Brain microvascular endothelial cell (primary cell): ENCODE results near the gene ZNF143.
A peak's percentile ranks its signal among the peaks of the same experiment; 100 is the strongest.

Experiments used
- DNase-seq: peaks from one replicate; pipeline ENCODE4 v3.0.0-alpha.2; 2020
- H3K27ac ChIP-seq: fragments of 250-450 bp; sonication (Bioruptor Pico); 2 replicates; pipeline ENCODE4 v1.5.1; 2020; ENCODE audit warnings: mild to moderate bottlenecking, moderate library complexity
- H3K27me3 ChIP-seq: fragments of 250-450 bp; sonication (Bioruptor Pico); replicated peaks from 2 replicates; pipeline ENCODE4 v1.5.1; 2020; ENCODE audit warnings: mild to moderate bottlenecking
- H3K36me3 ChIP-seq: fragments of 250-450 bp; sonication (Bioruptor Pico); replicated peaks from 2 replicates; pipeline ENCODE4 v1.5.1; 2020; ENCODE audit warnings: mild to moderate bottlenecking
- H3K4me3 ChIP-seq: 2 replicates; pipeline ENCODE4 v1.5.1; 2011; ENCODE audit warnings: low read depth, mild to moderate bottlenecking, control low read depth, low read length, moderate library complexity
- in situ Hi-C: cut with HindIII; loops from 2 replicates; pipeline ENCODE4 v1.10.0; 2017; ENCODE audit warnings: low sequenced_read_pairs, low pct_ligation_motif_present
- TF ChIP-seq, protein P1 (sequence below): IDR thresholded peaks from 2 replicates; pipeline ENCODE4 v1.5.1; 2011; ENCODE audit warnings: low read depth, mild to moderate bottlenecking, moderate library complexity, low read length, control low read depth, inconsistent platforms; ENCODE audit errors: missing control alignments

The ZNF143 gene

GRCh38 chr11:9493492-9493891 is 32.7 kb downstream of the ZNF143 start:
- TF ChIP-seq, protein P1, sequence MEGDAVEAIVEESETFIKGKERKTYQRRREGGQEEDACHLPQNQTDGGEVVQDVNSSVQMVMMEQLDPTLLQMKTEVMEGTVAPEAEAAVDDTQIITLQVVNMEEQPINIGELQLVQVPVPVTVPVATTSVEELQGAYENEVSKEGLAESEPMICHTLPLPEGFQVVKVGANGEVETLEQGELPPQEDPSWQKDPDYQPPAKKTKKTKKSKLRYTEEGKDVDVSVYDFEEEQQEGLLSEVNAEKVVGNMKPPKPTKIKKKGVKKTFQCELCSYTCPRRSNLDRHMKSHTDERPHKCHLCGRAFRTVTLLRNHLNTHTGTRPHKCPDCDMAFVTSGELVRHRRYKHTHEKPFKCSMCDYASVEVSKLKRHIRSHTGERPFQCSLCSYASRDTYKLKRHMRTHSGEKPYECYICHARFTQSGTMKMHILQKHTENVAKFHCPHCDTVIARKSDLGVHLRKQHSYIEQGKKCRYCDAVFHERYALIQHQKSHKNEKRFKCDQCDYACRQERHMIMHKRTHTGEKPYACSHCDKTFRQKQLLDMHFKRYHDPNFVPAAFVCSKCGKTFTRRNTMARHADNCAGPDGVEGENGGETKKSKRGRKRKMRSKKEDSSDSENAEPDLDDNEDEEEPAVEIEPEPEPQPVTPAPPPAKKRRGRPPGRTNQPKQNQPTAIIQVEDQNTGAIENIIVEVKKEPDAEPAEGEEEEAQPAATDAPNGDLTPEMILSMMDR, result no peak
- Histone ChIP-seq H3K27ac (no peak overlapping the region), H3K4me3 (no peak overlapping the region), H3K36me3 (peaks cover 20% of the 10 kb centered on the region), H3K27me3 (no peaks in the 10 kb centered on the region)
- in situ Hi-C loops, result no loop called here
- DNase-seq, result no peak

- Histone ChIP-seq H3K4me3 (no peak overlapping the region), H3K27ac (no peak overlapping the region), H3K27me3 (no peaks in the 10 kb centered on the region), H3K36me3 (peaks cover 20% of the 10 kb centered on the region)
- in situ Hi-C loops, result no loop called here
- TF ChIP-seq, protein P1, result no peak
- DNase-seq, result no peak
These were observed 33.5 kb downstream of the ZNF143 start for GRCh38 chr11:9494316-9494715.

- Histone ChIP-seq H3K27ac (no peak overlapping the region), H3K36me3 (peaks cover 20% of the 10 kb centered on the region), H3K27me3 (no peaks in the 10 kb centered on the region), H3K4me3 (no peak overlapping the region)
- in situ Hi-C loops, result no loop called here
- TF ChIP-seq, protein P1, result no peak
- DNase-seq, result no peak
These were observed 35.1 kb downstream of the ZNF143 start for GRCh38 chr11:9495803-9496514.

DNA sequence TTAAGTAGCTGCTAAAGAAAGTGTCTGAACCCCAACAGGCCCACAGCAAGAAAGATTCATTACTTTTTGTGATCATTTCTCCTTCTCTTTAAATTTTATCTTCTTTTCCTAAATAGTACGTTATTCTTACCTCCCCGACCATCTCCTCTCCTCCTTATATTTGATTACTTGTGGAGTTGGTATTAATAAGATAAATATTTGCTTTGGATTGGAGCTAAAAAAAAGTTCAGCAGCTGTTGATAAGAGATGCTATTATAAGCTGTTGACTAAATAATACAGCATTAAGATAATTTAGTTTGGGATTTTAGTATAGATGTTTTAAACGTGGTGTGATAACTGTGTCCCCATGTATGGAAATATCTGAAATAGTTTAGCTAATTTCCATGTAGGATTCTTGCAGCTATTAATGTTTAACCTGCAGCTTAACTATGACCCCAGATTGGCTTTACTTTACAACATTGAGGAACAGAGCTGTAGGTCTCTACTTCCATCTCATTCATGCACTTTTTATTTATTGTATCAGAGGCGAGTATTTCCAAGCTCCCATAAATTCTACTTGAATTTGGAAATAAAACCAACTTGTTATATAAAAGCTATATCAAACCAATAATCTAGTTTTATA is 37.8 kb downstream of the ZNF143 start:
- TF ChIP-seq, protein P1, result no peak
- no peak overlapping the region for H3K27ac ChIP-seq
- H3K27me3 ChIP-seq, result no peaks in the 10 kb centered on the region
- H3K4me3 ChIP-seq, result no peak overlapping the region
- H3K36me3 ChIP-seq, result peaks cover 27% of the 10 kb centered on the region
- in situ Hi-C loops, result no loop called here
- no peak for DNase-seq

GRCh38 chr11:9506489-9507276 is 45.9 kb downstream of the ZNF143 start:
- H3K36me3 ChIP-seq, result no peaks in the 10 kb centered on the region
- peak; percentile 66 for DNase-seq
- no peak overlapping the region for H3K4me3 ChIP-seq
- no peaks in the 10 kb centered on the region for H3K27me3 ChIP-seq
- in situ Hi-C loops, result no loop called here
- TF ChIP-seq, protein P1, result peak; percentile 92
- H3K27ac ChIP-seq, result no peak overlapping the region
